Fibroblast of the aortic adventitia (primary cell): ENCODE results near the gene SP100. TPM values are rescaled to one million over a fixed set of nuclear protein-coding genes. Genes with fewer than 3 reads are reported as not detected.

ENCODE experiments used
- DNase-seq: peaks from one replicate; pipeline ENCODE4 v3.0.0-alpha.2; 2010; ENCODE audit warnings: low read depth
- H3K4me3 ChIP-seq: 2 replicates; pipeline ENCODE4 v1.5.1; 2011; ENCODE audit warnings: low read depth, mild to moderate bottlenecking, control low read depth, low read length, moderate library complexity
- total RNA-seq: library from RNA; depleted of rRNA; stranded (reverse); fragments of >200 nt; gene quantifications from 2 replicates; pipeline ENCODE4 v1.2.3, GENCODE V29; 2012; ENCODE audit warnings: low replicate concordance
- TF ChIP-seq, protein P1 (sequence below): IDR thresholded peaks from 2 replicates; pipeline ENCODE4 v1.5.1; 2011; ENCODE audit warnings: mild to moderate bottlenecking, low read length, control low read depth, inconsistent platforms; ENCODE audit not compliant: insufficient read depth

Gene SP100
- total RNA-seq, 1 donor = 169 TPM

DNA sequence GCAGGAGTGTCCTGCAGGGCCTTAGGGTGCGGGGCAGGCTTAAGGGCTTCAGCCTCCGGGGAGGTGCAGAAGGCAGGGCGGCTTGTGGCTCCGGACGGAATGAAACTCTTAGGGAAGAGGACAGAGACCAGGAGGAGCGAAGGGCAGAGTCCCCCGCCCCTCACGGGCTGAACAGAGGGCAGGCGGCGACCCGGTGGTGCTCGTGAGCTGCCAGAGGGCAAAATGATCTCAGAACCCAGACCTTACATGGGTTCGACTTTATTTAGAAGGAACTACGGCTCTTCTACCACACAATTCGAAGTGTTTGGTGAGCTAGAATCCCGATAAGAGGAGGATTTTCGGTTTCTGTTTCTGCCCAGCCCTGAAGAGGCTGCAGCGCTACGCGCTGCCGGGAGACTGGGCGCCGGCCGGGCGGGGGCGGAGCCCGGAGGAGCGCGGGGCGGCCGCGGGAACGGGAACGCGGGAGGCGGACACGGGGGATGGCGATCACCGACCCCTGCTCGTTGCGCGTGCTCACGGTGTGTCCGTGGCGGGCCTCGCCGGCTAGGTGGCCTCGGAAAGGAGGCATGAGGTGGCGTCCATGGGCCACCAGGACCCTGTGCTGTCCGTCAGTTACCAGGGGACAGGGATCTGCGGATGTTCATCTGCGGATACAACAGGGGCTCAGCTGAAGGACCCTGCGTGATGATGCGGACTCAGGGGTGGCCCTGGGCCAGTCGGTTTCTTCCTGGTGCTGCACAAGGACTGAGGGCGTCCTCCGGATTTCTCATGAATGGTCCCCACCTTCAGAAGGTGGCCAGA lies 4.2 kb upstream of the SP100 start:
- DNase-seq = peak; percentile 74
- H3K4me3 ChIP-seq = peak overlapping the region; percentile 79
- TF ChIP-seq, protein P1, sequence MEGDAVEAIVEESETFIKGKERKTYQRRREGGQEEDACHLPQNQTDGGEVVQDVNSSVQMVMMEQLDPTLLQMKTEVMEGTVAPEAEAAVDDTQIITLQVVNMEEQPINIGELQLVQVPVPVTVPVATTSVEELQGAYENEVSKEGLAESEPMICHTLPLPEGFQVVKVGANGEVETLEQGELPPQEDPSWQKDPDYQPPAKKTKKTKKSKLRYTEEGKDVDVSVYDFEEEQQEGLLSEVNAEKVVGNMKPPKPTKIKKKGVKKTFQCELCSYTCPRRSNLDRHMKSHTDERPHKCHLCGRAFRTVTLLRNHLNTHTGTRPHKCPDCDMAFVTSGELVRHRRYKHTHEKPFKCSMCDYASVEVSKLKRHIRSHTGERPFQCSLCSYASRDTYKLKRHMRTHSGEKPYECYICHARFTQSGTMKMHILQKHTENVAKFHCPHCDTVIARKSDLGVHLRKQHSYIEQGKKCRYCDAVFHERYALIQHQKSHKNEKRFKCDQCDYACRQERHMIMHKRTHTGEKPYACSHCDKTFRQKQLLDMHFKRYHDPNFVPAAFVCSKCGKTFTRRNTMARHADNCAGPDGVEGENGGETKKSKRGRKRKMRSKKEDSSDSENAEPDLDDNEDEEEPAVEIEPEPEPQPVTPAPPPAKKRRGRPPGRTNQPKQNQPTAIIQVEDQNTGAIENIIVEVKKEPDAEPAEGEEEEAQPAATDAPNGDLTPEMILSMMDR = no peak

GRCh38 chr2:230412371-230412711 lies 3.7 kb upstream of the SP100 start:
- TF ChIP-seq, protein P1 = no peak
- DNase-seq = no peak
- peak overlapping the region; percentile 79 for H3K4me3 ChIP-seq

DNA sequence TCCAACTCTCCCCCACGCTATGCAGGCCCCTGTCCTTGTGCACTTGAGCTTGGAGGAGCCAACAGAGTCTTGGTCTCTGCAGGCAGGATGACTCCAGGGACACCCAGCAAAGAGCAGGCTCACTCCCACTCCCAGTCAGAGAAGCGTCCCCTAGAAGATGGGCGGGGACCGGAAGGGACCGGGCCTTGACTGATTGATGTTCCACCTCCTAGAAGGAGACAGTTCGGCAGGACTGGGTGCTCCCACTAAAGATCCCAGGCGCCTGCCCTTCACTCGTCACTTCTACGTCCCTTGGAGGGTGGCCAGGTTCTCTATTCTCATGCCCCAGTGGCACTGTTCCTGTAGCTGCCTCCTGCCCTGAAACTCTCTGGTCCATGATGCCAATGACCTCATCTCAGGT lies 3.2 kb upstream of the SP100 start:
- no peak overlapping the region for H3K4me3 ChIP-seq
- TF ChIP-seq, protein P1 = no peak
- DNase-seq = no peak

DNA sequence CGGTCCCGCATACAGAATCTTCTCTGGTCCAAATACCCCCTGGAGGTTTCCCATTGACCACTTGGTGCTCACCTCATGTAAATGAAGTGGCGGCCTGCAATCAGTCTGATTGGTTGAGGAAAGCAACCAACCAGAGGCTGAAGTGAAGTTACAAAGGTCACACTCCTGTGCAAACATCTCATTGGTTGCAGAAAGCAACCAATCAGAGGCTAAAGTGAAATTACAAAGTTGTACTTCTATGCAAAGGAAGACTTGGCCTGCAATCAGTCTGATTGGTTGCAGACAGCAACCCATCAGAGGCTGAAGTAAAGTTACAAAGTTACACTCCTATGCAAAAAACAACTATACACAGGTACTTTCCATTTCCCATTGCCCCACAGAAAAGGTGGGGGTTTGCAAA lies 2.5 kb upstream of the SP100 start:
- no peak overlapping the region for H3K4me3 ChIP-seq
- TF ChIP-seq, protein P1 = no peak
- DNase-seq = no peak

- no peak overlapping the region for H3K4me3 ChIP-seq
- TF ChIP-seq, protein P1 = no peak
- DNase-seq = no peak
These were observed 1.7 kb upstream of the SP100 start for GRCh38 chr2:230414302-230414701.

- DNase-seq = no peak
- TF ChIP-seq, protein P1 = no peak
These were observed 1.4 kb downstream of the SP100 start for GRCh38 chr2:230417436-230417835.

GRCh38 chr2:230418341-230419016 lies 2.5 kb downstream of the SP100 start:
- peak overlapping the region; percentile 78 for H3K4me3 ChIP-seq
- peak; percentile 65 for DNase-seq
- TF ChIP-seq, protein P1 = no peak

More at GRCh38 chr2:230417436-230417835, 1.4 kb downstream of the SP100 start:
- peak overlapping the region; percentile 78 for H3K4me3 ChIP-seq
